ENCODE measurements around the gene ABCG1.

GRCh38 chr21:42319376-42319775, 100.4 kb downstream of the ABCG1 start:
- TF ChIP-seq GLIS3 (CRISPR knock-in tag; IDR thresholded peaks at IDR 0.05) (no peak), ZC3H10 (CRISPR knock-in tag; IDR thresholded peaks at IDR 0.05) (no peak), PATZ1 (CRISPR knock-in tag; IDR thresholded peaks at IDR 0.05; ENCODE audit: borderline replicate concordance) (no peak), TCF4 (CRISPR knock-in tag; IDR thresholded peaks at IDR 0.05; ENCODE audit: borderline replicate concordance) (no peak), ZNF70 (CRISPR knock-in tag; IDR thresholded peaks at IDR 0.05) (no peak), ZNF565 (CRISPR knock-in tag; conservative IDR thresholded peaks at IDR 0.05; ENCODE audit: low read depth) (no peak), CREB5 (CRISPR knock-in tag; IDR thresholded peaks at IDR 0.05; ENCODE audit: low read depth) (no peak), CSRNP3 (CRISPR knock-in tag; IDR thresholded peaks at IDR 0.05) (no peak), ISL1 (CRISPR knock-in tag; IDR thresholded peaks at IDR 0.05) (no peak)

Measured in SK-N-SH treated with all-trans-retinoic acid at 6 μM for 48 hours (cell line).